GM10847 (cell line): ENCODE data around the gene FAM234B.

Experiments used
- POLR2A ChIP-seq: IDR thresholded peaks from 2 replicates; pipeline ENCODE4 v1.6.1; 2011; ENCODE audit not compliant: insufficient read length; ENCODE audit errors: extremely low read depth

FAM234B gene

DNA sequence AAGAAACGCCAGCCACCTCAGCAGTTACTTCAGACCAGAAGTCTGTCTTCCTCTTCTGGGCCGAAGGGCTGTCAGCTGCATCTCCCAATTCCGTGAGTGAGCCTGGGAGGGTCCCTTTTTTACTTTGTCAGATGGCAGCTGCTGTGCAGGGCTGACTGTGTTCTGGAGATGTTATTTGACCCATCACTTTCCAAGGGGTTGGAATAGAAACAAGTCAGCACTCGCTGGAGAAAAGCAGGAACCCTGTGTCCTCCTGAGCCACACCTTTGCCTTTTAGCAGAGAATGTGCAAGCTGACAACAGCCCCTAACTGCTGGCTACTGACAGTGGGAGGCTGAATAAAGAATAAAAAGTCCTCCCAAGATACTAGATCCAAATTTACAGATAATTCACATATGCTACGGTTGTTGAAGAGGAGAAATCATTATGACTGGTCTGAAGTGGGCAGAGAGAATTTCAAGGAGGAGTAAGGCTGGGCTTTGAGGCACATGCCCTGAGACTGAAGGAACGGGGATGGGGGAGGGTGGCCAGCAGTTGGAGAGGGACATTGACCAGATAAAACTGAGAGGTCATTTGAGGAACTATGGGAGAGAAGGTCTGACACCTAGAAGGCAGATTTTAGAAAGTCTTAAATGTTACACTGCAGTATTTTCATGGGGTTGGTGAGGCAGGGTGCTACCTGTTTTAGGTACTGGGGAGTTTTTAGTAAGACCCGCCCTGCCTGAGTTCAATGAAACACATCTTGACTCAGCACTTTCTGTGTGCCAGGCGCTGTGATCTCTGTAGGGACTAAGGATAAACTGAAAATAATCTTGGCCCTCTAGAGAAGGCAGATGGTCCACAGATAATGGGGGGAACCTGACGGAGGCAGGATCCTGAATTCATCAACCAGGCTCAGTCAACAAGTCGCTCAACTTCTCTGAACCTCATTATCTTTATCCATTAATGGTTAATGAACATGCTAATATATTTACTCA is 27.4 kb downstream of the FAM234B start:
- no peak for TF ChIP-seq POLR2A

DNA sequence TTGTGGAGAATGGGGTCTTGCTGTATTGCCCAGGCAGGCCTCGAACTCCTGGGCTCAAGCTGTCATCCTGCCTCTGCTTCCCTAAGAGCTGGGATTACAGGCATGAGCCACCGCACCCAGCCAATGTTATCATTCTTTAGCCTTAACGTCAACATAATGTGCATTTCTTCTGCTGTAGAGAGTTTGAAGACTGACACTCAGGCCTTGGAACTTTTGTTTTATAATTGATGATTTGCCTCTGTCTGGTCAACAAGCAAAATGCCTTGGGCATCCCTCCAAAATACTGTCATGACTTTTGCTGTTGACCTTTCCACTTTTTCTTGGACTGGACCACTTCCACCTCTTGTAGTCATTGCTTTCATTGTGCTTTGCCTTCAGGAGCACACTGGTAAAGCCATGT is 29.0 kb downstream of the FAM234B start:
- no peak for TF ChIP-seq POLR2A

- TF ChIP-seq POLR2A: no peak
Measured at GRCh38 chr12:13074396-13075117, 30.4 kb downstream of the FAM234B start.

DNA sequence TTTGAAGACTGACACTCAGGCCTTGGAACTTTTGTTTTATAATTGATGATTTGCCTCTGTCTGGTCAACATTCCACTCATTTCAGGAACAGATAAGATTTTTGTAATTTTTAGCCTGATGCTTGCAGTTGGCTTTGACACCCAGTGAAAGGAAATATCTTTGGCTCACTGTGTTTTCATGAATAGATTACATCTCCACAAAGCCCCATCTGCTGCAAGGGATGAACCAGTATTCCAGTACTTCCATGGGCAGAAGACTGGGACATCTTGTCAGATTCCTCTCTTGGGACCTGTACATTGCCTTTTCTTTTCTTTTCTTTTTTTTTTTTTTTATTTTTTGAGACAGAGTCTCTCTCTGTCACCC is 30.9 kb downstream of the FAM234B start:
- no peak for TF ChIP-seq POLR2A

GRCh38 chr12:13075786-13076570 is 31.8 kb downstream of the FAM234B start:
- no peak for TF ChIP-seq POLR2A

DNA sequence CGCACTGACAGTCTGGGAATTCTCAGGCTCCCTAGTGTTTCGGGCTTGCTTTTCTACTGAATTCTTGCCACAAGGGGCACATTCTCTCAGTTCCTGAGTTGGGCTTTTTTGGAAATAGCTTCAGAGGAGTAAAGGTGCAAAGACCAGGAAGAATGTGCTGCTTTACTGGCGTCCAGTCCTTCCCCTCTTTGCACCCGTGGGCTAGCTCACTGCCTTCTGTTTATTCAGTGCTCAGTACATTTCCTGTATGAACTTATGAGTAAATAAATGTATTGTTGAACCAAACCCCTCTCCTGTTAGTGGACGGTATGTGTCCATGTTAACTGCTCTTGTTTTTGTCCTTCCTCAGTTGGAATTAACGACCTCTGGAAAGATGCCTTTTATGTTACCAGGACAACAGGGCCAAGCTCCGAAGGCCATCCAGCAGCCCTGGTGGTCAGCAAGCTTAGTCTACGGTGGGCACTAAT is 35.3 kb downstream of the FAM234B start:
- TF ChIP-seq POLR2A: no peak

DNA sequence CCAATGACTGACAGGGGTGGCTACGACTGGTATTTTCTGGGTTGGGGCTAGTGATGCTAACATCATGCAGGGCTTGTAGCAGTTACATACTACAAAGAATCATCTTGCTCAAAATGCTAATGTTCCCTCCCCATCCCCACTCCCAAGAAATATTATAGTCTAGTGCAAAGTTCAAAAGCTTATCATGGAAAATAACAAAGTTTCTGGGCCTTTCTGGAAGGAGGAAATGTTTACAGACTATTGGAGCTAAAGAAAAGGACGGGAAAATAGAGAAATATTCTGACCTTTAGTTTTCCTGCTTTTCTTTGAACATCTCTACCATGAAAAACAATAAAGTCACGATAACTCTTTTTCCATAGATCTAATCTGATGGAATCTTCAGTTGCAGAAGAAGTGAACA is 36.1 kb downstream of the FAM234B start:
- no peak for TF ChIP-seq POLR2A

GRCh38 chr12:13082861-13083260 is 38.7 kb downstream of the FAM234B start:
- no peak for TF ChIP-seq POLR2A

DNA sequence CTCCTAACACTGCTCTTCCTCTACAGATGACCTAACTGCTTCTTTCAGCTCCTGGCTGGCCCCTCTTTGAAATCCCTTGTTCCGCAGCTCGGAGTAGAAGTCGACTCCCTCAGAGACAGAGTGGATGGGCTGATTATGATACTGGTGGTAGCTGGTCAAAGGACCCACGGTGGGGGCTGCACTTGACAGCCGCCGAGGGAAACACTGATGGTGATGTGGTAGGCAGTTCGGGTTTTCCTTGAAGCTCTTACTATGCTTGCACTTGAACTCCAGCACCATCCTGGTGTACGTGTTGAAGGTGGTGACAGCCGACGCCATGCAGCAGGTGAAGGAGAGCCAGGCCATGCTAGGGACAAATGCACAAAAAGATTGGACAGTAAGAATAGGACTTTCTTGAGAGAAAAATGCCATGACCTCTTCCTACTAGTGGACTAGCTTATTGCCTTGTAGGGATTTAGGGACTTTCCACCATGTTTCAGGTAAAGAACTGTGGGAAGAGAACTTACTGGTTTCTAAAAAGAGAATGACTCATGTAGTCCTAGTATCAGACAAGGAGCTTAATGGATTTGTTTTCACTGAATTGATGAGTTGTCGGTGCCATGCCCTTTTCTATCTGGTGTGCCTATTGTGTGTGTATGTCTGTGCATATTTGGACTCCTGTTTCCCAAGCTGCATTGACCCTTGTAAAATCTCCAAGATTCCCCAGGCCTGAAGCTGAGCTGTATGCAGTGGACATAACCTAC is 40.9 kb downstream of the FAM234B start:
- no peak for TF ChIP-seq POLR2A

DNA sequence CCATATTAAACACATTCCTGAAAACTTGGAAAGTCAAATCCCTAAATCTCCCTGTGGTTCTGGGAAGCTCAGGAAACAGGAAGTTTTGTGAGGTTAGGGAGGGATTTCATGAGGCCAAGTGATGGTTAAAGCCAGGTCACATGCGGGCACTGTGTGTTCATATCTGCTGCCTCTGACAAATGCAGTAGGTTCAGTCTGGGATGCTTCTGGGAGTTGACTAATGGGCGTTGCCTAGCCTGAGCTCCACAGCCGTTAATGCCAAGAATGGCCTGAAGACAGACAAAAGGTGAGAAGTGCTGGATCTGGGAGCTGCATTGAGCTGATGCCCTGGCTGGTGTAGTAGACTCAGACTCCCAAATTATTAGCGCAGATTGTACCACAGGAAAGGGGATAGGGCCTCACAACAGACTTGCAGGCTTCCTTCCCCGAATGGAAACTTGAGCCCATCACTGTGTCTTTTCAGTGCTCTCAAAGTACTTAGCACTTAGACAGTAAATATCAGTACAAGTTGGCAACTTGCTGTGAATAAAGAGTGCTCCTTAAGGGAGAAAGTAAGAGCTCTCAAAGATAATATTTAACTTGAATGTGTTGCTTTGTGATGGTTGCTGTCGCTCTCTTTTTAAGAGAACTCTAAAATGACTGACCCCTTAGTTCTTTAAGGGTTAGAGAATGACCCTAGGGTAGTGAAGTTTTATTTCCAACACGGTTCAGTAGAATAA is 41.9 kb downstream of the FAM234B start:
- TF ChIP-seq POLR2A: no peak

GRCh38 chr12:13087766-13088165 is 43.6 kb downstream of the FAM234B start:
- TF ChIP-seq POLR2A: no peak

- no peak for TF ChIP-seq POLR2A
Measured at GRCh38 chr12:13088496-13088895, 44.3 kb downstream of the FAM234B start.

DNA sequence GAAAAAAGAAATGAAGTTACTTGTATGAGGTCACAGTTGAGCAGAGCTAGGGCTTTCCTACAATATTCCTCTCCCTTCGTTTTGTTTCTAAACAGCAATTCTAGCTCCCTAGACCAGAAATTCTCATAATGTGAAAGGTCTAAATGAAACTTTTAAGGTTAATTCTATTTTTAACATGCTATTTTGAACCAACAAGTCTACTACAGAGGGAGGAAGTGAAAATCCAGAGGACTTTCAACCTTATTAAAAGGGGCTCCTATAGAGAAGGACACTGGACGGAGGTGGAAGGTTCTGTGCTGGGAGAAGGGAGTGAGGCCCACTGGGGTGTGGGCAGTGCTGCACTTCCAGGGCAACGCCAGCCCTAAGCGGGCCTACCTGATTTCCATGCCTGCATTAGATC is 45.9 kb downstream of the FAM234B start:
- no peak for TF ChIP-seq POLR2A

- no peak for TF ChIP-seq POLR2A
Measured at GRCh38 chr12:13091832-13092231, 47.7 kb downstream of the FAM234B start.

- TF ChIP-seq POLR2A: no peak
Measured at GRCh38 chr12:13093191-13093847, 49.1 kb downstream of the FAM234B start.
